SK-N-SH (cell line): Measurements from ENCODE around the gene SLCO3A1.

Source experiments
- CTCF ChIP-seq: fragments of 200-600 bp; sonication (generic); IDR thresholded peaks from 2 replicates; pipeline ENCODE4 v1.6.1; 2017; ENCODE audit warnings: antibody characterized with exemption, mild to moderate bottlenecking, moderate library complexity
- EZH2phosphoT487 ChIP-seq: fragments of 200-600 bp; sonication (generic); IDR thresholded peaks from 2 replicates; pipeline ENCODE4 v1.6.1; 2017; ENCODE audit warnings: low read depth, mixed run types, mild to moderate bottlenecking, antibody characterized with exemption, moderate library complexity, borderline replicate concordance
- GATA2 ChIP-seq: sonication (generic); formaldehyde crosslinking; IDR thresholded peaks from 2 replicates; pipeline ENCODE4 v1.5.0; 2020; ENCODE audit warnings: mild to moderate bottlenecking, missing genetic modification reagents
- MAX ChIP-seq: IDR thresholded peaks from 2 replicates; pipeline ENCODE4 v1.4.0; 2012; ENCODE audit warnings: low read depth
- MEF2A ChIP-seq: IDR thresholded peaks from 2 replicates; pipeline ENCODE4 v1.4.0; 2012; ENCODE audit warnings: low read depth, borderline replicate concordance
- REST ChIP-seq: IDR thresholded peaks from 2 replicates; pipeline ENCODE4 v1.6.1; 2012; ENCODE audit warnings: mild to moderate bottlenecking, low read depth, low read length, moderate library complexity
- SMC3 ChIP-seq: IDR thresholded peaks from 2 replicates; pipeline ENCODE4 v1.6.1; 2012; ENCODE audit warnings: low read depth, low read length, improper control_type of control experiment
- TAF1 ChIP-seq: IDR thresholded peaks from 2 replicates; pipeline ENCODE4 v1.6.1; 2012; ENCODE audit warnings: low read depth, mild to moderate bottlenecking, low read length, moderate library complexity, borderline replicate concordance
- YY1 ChIP-seq: IDR thresholded peaks from 2 replicates; pipeline ENCODE4 v1.4.0; 2012; ENCODE audit warnings: low read depth, mild to moderate bottlenecking

- TF ChIP-seq CTCF (no peak), YY1 (no peak), REST (no peak), MEF2A (no peak), EZH2phosphoT487 (no peak), GATA2 (CRISPR knock-in tag) (no peak), TAF1 (no peak), SMC3 (no peak), MAX (no peak)
These were observed 242.2 kb downstream of the SLCO3A1 start for GRCh38 chr15:92095693-92096092.
